ENCODE data around the gene UIMC1. TPM values are rescaled to one million over a fixed set of nuclear protein-coding genes. Genes with fewer than 3 reads are reported as not detected.

UIMC1 gene
- polyA plus RNA-seq, 3 donors = 14.8 to 35.6 (median 19.1) TPM

DNA sequence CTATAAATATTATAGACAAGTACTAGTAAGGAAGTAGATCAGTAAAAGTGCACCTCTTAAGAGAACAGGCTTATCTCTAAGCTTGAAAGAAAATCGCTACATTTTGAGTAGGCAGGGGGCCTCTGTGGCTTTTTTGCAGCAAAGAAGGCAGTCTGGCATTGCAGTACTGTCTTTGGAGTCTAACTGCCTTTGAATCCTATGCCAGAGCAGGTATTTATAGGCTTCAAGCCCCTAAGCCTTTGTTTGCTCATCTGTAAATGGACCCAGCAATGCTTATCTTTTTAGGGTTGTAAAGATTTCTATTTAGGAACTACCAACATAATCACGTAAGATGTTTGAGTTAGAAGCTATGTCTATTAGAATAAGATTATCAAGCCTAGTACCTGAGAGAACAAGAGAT, 83.8 kb downstream of the UIMC1 start:
- H4K20me1 ChIP-seq (ENCODE audit: insufficient read depth, low read length) = peaks cover 40% of the 10 kb centered on the region
- H2AFZ ChIP-seq (ENCODE audit: insufficient read depth, low read depth, low read length, poor library complexity, severe bottlenecking) = no peak overlapping the region
- WGBS (ENCODE audit: insufficient coverage) = 100% methylated on average over 1 of the region's 2 CpGs
- H3K9ac ChIP-seq (ENCODE audit: insufficient read depth, low read length, poor library complexity, severe bottlenecking) = no peak overlapping the region
- H3K4me3 ChIP-seq (replicated peaks in 1 of 3; ENCODE audit: low read depth in 2 of 3, low read length in 3 of 3) = no peak overlapping the region
- no peaks in the 10 kb centered on the region for H3K27me3 Mint-ChIP-seq (ENCODE audit: low read depth in 3 of 3)
- no peak for DNase-seq
- H3K9me3 ChIP-seq (replicated peaks in 1 of 2; ENCODE audit: control insufficient read depth in 1 of 2, insufficient read depth in 1 of 2, low read length in 2 of 2) = no peaks in the 10 kb centered on the region
- H3K27ac Mint-ChIP-seq = no peak overlapping the region
- no peaks in the 10 kb centered on the region for H3K4me1 ChIP-seq (ENCODE audit: control insufficient read depth in 1 of 2, insufficient read depth in 2 of 2, low read length in 2 of 2)
- TF ChIP-seq, protein P1, sequence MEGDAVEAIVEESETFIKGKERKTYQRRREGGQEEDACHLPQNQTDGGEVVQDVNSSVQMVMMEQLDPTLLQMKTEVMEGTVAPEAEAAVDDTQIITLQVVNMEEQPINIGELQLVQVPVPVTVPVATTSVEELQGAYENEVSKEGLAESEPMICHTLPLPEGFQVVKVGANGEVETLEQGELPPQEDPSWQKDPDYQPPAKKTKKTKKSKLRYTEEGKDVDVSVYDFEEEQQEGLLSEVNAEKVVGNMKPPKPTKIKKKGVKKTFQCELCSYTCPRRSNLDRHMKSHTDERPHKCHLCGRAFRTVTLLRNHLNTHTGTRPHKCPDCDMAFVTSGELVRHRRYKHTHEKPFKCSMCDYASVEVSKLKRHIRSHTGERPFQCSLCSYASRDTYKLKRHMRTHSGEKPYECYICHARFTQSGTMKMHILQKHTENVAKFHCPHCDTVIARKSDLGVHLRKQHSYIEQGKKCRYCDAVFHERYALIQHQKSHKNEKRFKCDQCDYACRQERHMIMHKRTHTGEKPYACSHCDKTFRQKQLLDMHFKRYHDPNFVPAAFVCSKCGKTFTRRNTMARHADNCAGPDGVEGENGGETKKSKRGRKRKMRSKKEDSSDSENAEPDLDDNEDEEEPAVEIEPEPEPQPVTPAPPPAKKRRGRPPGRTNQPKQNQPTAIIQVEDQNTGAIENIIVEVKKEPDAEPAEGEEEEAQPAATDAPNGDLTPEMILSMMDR (IDR thresholded peaks at IDR 0.05) = no peak
- H3K4me1 Mint-ChIP-seq = no peaks in the 10 kb centered on the region
- peaks cover 0 to 3% (median 0%) of the 10 kb centered on the region in 7 donors for H3K9me3 Mint-ChIP-seq
- H3K27me3 ChIP-seq (ENCODE audit: control insufficient read depth in 2 of 2, insufficient read depth in 2 of 2, low read length in 2 of 2) = no peaks in the 10 kb centered on the region
- no peak overlapping the region for H3K4me3 Mint-ChIP-seq
- intact Hi-C loops (cut with micrococcal nuclease) = no loop called here
- H3K79me2 ChIP-seq (ENCODE audit: insufficient read depth, low read length) = peaks cover 11% of the 10 kb centered on the region
- H3K36me3 ChIP-seq (replicated peaks in 1 of 2; ENCODE audit: control insufficient read depth in 1 of 2, insufficient read depth in 2 of 2, low read length in 2 of 2) = peaks cover 22 to 81% of the 10 kb centered on the region in 2 donors
- H3K27ac ChIP-seq (ENCODE audit: low read depth in 1 of 2, low read length in 2 of 2) = no peak overlapping the region
- peaks cover 52 to 70% of the 10 kb centered on the region in 2 donors for H3K36me3 Mint-ChIP-seq
- no peak overlapping the region for H3K4me2 ChIP-seq (replicated peaks; ENCODE audit: extremely low read depth, low read length, poor library complexity, severe bottlenecking)

DNA sequence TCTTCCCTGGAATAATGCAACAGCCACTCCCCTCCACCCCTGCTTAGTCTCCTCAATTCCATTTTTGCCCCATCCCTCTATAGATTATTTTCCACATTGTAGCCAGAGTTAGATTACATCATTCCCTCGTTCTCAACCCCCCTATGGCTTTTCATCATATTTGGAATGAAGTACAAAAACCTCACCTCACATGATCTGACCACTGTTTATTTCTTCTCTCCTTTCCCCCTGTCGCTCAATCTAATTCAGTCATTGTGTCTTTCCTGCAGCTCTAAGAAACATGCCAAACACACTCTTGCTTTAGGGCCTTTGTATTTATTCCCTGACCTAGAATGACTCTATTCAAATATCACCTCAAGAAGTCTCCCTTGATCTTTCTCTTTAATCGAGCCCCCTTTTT, 84.9 kb downstream of the UIMC1 start:
- Histone ChIP-seq H3K27me3 (ENCODE audit: control insufficient read depth in 2 of 2, insufficient read depth in 2 of 2, low read length in 2 of 2) (no peaks in the 10 kb centered on the region), H3K4me2 (replicated peaks; ENCODE audit: extremely low read depth, low read length, poor library complexity, severe bottlenecking) (no peak overlapping the region), H2AFZ (ENCODE audit: insufficient read depth, low read depth, low read length, poor library complexity, severe bottlenecking) (no peak overlapping the region), H3K79me2 (ENCODE audit: insufficient read depth, low read length) (peaks cover 17% of the 10 kb centered on the region), H3K4me1 (ENCODE audit: control insufficient read depth in 1 of 2, insufficient read depth in 2 of 2, low read length in 2 of 2) (no peaks in the 10 kb centered on the region), H3K9me3 (replicated peaks in 1 of 2; ENCODE audit: control insufficient read depth in 1 of 2, insufficient read depth in 1 of 2, low read length in 2 of 2) (no peaks in the 10 kb centered on the region), H3K36me3 (replicated peaks in 1 of 2; ENCODE audit: control insufficient read depth in 1 of 2, insufficient read depth in 2 of 2, low read length in 2 of 2) (peaks cover 23 to 86% of the 10 kb centered on the region in 2 donors), H3K4me3 (replicated peaks in 1 of 3; ENCODE audit: low read depth in 2 of 3, low read length in 3 of 3) (no peak overlapping the region), H4K20me1 (ENCODE audit: insufficient read depth, low read length) (peaks cover 47% of the 10 kb centered on the region), H3K27ac (ENCODE audit: low read depth in 1 of 2, low read length in 2 of 2) (no peak overlapping the region), H3K9ac (ENCODE audit: insufficient read depth, low read length, poor library complexity, severe bottlenecking) (no peak overlapping the region)
- intact Hi-C loops (cut with micrococcal nuclease) = no loop called here
- H3K27ac Mint-ChIP-seq = peak overlapping the region in 1 of 7 donors; percentile 41
- H3K4me3 Mint-ChIP-seq = no peak overlapping the region
- peaks cover 52 to 73% of the 10 kb centered on the region in 2 donors for H3K36me3 Mint-ChIP-seq
- TF ChIP-seq, protein P1 (IDR thresholded peaks at IDR 0.05) = no peak
- DNase-seq = no peak
- H3K4me1 Mint-ChIP-seq = no peaks in the 10 kb centered on the region
- H3K9me3 Mint-ChIP-seq = peaks cover 0 to 3% (median 0%) of the 10 kb centered on the region in 7 donors
- no peaks in the 10 kb centered on the region for H3K27me3 Mint-ChIP-seq (ENCODE audit: low read depth in 3 of 3)
- WGBS (ENCODE audit: insufficient coverage) = 58% methylated on average over 2 of the region's 3 CpGs

Data from CD14-positive monocyte (primary cell).